Central memory CD8-positive, alpha-beta T cell (primary cell): ENCODE measurements around the gene LSM5.
"Not testable (repeated sequence)": the region's sequence is repeated elsewhere in the genome, so short reads cannot be mapped to it uniquely, and the experiment has no call there.

Source experiments
- ATAC-seq: fragments of 150-1000 bp; cut with Tn5 transposase; replicated peaks from 2 replicates; pipeline ENCODE4 v1.10.0; 2022; ENCODE audit warnings: mild to moderate bottlenecking, moderate FRiP score, moderate number of reproducible peaks; ENCODE audit not compliant: poor library complexity, severe bottlenecking; ENCODE audit errors: extremely low read depth
- DNase-seq, 2 donors: peaks; one replicate each; pipeline ENCODE4 v3.0.0; 2021; ENCODE audit warnings: low spot score in 2 of 2
- H3K27ac Mint-ChIP-seq: one replicate; pipeline ENCODE4 v1.8.0; 2022; ENCODE audit warnings: low read depth, mild to moderate bottlenecking, moderate library complexity, mixed read lengths
- H3K27me3 Mint-ChIP-seq: one replicate; pipeline ENCODE4 v1.8.0; 2022; ENCODE audit warnings: mixed read lengths
- H3K36me3 Mint-ChIP-seq: one replicate; pipeline ENCODE4 v1.8.0; 2022; ENCODE audit warnings: mild to moderate bottlenecking, moderate library complexity, mixed read lengths; ENCODE audit not compliant: insufficient read depth
- H3K4me1 Mint-ChIP-seq: one replicate; pipeline ENCODE4 v1.8.0; 2022; ENCODE audit warnings: mixed read lengths
- H3K4me3 Mint-ChIP-seq: one replicate; pipeline ENCODE4 v1.8.0; 2022; ENCODE audit warnings: mild to moderate bottlenecking, moderate library complexity, mixed read lengths
- H3K9me3 Mint-ChIP-seq: one replicate; pipeline ENCODE4 v1.8.0; 2022; ENCODE audit warnings: mixed read lengths

The LSM5 gene

GRCh38 chr7:32472015-32472414 lies 18.2 kb downstream of the LSM5 start:
- Mint-ChIP-seq H3K4me3 (no peak overlapping the region), H3K27ac (no peak overlapping the region), H3K4me1 (no peaks in the 10 kb centered on the region), H3K9me3 (no peaks in the 10 kb centered on the region), H3K36me3 (no peaks in the 10 kb centered on the region), H3K27me3 (peaks cover 44% of the 10 kb centered on the region)
- ATAC-seq = no peak
- DNase-seq = no peak

GRCh38 chr7:32470871-32471270 lies 19.3 kb downstream of the LSM5 start:
- Mint-ChIP-seq H3K4me3 (no peak overlapping the region), H3K27me3 (peaks cover 44% of the 10 kb centered on the region), H3K4me1 (no peaks in the 10 kb centered on the region), H3K36me3 (no peaks in the 10 kb centered on the region), H3K9me3 (no peaks in the 10 kb centered on the region), H3K27ac (no peak overlapping the region)
- ATAC-seq (no peak), DNase-seq (no peak)

GRCh38 chr7:32470004-32470403 lies 20.2 kb downstream of the LSM5 start:
- H3K4me3 Mint-ChIP-seq, H3K9me3 Mint-ChIP-seq, ATAC-seq, H3K27ac Mint-ChIP-seq, H3K4me1 Mint-ChIP-seq, H3K36me3 Mint-ChIP-seq, DNase-seq: not testable (repeated sequence)
- H3K27me3 Mint-ChIP-seq = peaks cover 36% of the 10 kb centered on the region

GRCh38 chr7:32464641-32465416 lies 25.4 kb downstream of the LSM5 start:
- H3K27ac Mint-ChIP-seq, H3K9me3 Mint-ChIP-seq, H3K4me3 Mint-ChIP-seq, DNase-seq, H3K4me1 Mint-ChIP-seq, ATAC-seq, H3K36me3 Mint-ChIP-seq, H3K27me3 Mint-ChIP-seq: not testable (repeated sequence)

- H3K4me1 Mint-ChIP-seq = no peaks in the 10 kb centered on the region
- no peaks in the 10 kb centered on the region for H3K9me3 Mint-ChIP-seq
- H3K27me3 Mint-ChIP-seq = peaks cover 16% of the 10 kb centered on the region
- ATAC-seq (no peak), DNase-seq (no peak)
- H3K27ac Mint-ChIP-seq = no peak overlapping the region
- H3K36me3 Mint-ChIP-seq = no peaks in the 10 kb centered on the region
- no peak overlapping the region for H3K4me3 Mint-ChIP-seq
Measured at GRCh38 chr7:32462977-32463376, 27.2 kb downstream of the LSM5 start.

- Mint-ChIP-seq H3K4me1 (no peaks in the 10 kb centered on the region), H3K9me3 (no peaks in the 10 kb centered on the region), H3K27ac (no peak overlapping the region), H3K4me3 (no peak overlapping the region), H3K27me3 (peaks cover 21% of the 10 kb centered on the region), H3K36me3 (no peaks in the 10 kb centered on the region)
- ATAC-seq (no peak), DNase-seq (no peak)
Measured at GRCh38 chr7:32462451-32462850, 27.7 kb downstream of the LSM5 start.

- DNase-seq = no peak
- no peaks in the 10 kb centered on the region for H3K9me3 Mint-ChIP-seq
- H3K27ac Mint-ChIP-seq = no peak overlapping the region
- peaks cover 3% of the 10 kb centered on the region for H3K36me3 Mint-ChIP-seq
- H3K4me1 Mint-ChIP-seq = no peaks in the 10 kb centered on the region
- peaks cover 31% of the 10 kb centered on the region for H3K27me3 Mint-ChIP-seq
- H3K4me3 Mint-ChIP-seq = no peak overlapping the region
- no peak for ATAC-seq
Measured at GRCh38 chr7:32461484-32461883, 28.7 kb downstream of the LSM5 start.

GRCh38 chr7:32459788-32460187 lies 30.4 kb downstream of the LSM5 start:
- Mint-ChIP-seq H3K4me1 (no peaks in the 10 kb centered on the region), H3K27ac (no peak overlapping the region), H3K9me3 (no peaks in the 10 kb centered on the region), H3K27me3 (peaks cover 39% of the 10 kb centered on the region), H3K4me3 (no peak overlapping the region), H3K36me3 (peaks cover 3% of the 10 kb centered on the region)
- DNase-seq (no peak), ATAC-seq (no peak)

- Mint-ChIP-seq H3K4me1 (no peaks in the 10 kb centered on the region), H3K9me3 (no peaks in the 10 kb centered on the region), H3K4me3 (no peak overlapping the region), H3K27ac (no peak overlapping the region), H3K36me3 (peaks cover 3% of the 10 kb centered on the region), H3K27me3 (peaks cover 49% of the 10 kb centered on the region)
- DNase-seq (no peak), ATAC-seq (no peak)
Measured at GRCh38 chr7:32458025-32458424, 32.2 kb downstream of the LSM5 start.

GRCh38 chr7:32453341-32454011 lies 36.7 kb downstream of the LSM5 start:
- DNase-seq = no peak
- Mint-ChIP-seq H3K27ac (no peak overlapping the region), H3K4me1 (no peaks in the 10 kb centered on the region), H3K27me3 (peaks cover 57% of the 10 kb centered on the region), H3K36me3 (peaks cover 3% of the 10 kb centered on the region), H3K4me3 (no peak overlapping the region), H3K9me3 (peaks cover 6% of the 10 kb centered on the region)
- no peak for ATAC-seq

GRCh38 chr7:32447218-32447617 lies 43.0 kb downstream of the LSM5 start:
- DNase-seq (no peak), ATAC-seq (no peak)
- Mint-ChIP-seq H3K27ac (no peak overlapping the region), H3K27me3 (peaks cover 20% of the 10 kb centered on the region), H3K9me3 (peaks cover 6% of the 10 kb centered on the region), H3K4me3 (no peak overlapping the region), H3K36me3 (no peaks in the 10 kb centered on the region), H3K4me1 (no peaks in the 10 kb centered on the region)

GRCh38 chr7:32436146-32436928 lies 53.8 kb downstream of the LSM5 start:
- no peak for ATAC-seq

More at GRCh38 chr7:32436146-32436928, 53.8 kb downstream of the LSM5 start:
- Mint-ChIP-seq H3K9me3 (no peaks in the 10 kb centered on the region), H3K27ac (no peak overlapping the region), H3K27me3 (peaks cover 43% of the 10 kb centered on the region), H3K4me1 (no peaks in the 10 kb centered on the region), H3K36me3 (no peaks in the 10 kb centered on the region), H3K4me3 (no peak overlapping the region)
- no peak for DNase-seq
